Activated CD8-positive, alpha-beta memory T cell treated with anti-CD3 and anti-CD28 coated beads, Interleukin-2, amount 50 U/mL, for 1 hour (primary cell): ENCODE results near the gene OS9.

Experiments used
- DNase-seq: peaks from one replicate; pipeline ENCODE4 v3.0.0-alpha.2; 2020; ENCODE audit errors: extremely low read depth

OS9 gene

GRCh38 chr12:57723630-57723962 lies 29.7 kb downstream of the OS9 start:
- DNase-seq: no peak

DNA sequence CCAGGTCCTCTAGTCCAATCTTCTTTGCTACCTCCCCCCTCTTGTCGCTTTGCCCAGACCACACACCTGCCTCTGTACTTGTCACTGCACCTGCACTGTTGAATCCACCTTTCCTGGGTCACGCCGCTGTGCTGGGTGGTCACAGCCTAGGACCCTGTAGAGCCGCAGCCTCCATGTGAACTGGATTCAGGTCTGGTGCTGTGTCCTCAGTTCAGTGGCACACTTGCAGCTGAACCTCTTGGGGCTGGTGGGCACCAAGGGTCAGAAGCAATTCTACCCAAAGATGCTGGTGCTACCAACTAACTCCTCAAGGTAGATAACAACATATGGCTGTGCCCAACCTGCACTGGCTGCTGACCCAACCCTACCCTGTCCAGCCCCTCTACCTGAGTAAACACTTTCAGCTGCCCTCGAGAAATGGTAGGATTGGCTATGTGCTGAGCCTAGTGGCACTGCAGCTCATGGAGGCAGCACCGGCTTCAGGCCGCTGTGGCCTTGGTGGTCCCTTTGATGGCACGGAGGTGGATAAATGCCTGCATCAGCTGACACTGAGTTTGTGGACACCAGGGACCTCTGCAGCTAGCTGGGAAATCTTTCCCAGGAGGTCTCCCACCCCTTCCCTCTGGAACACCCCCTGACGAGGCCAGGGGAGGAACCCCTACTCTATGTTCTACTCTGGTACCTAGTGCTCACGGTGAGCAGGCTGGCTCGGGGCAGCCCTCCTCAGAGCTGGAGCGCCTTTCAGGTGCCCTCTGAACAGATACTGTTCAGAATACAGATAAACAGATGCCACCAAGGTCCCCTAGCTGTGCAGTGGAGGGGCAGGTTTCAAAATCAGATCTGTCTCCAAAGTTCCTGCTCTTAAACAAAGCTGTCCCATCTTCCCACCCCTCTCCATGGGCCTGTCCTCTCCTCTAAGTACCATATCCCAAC lies 30.3 kb downstream of the OS9 start:
- no peak for DNase-seq

- no peak for DNase-seq
These were observed 31.2 kb downstream of the OS9 start for GRCh38 chr12:57724936-57725740.

- DNase-seq: no peak
These were observed 31.9 kb downstream of the OS9 start for GRCh38 chr12:57725851-57726150.

- DNase-seq: no peak
These were observed 32.4 kb downstream of the OS9 start for GRCh38 chr12:57726151-57726883.

- no peak for DNase-seq
These were observed 33.2 kb downstream of the OS9 start for GRCh38 chr12:57726884-57727757.

DNA sequence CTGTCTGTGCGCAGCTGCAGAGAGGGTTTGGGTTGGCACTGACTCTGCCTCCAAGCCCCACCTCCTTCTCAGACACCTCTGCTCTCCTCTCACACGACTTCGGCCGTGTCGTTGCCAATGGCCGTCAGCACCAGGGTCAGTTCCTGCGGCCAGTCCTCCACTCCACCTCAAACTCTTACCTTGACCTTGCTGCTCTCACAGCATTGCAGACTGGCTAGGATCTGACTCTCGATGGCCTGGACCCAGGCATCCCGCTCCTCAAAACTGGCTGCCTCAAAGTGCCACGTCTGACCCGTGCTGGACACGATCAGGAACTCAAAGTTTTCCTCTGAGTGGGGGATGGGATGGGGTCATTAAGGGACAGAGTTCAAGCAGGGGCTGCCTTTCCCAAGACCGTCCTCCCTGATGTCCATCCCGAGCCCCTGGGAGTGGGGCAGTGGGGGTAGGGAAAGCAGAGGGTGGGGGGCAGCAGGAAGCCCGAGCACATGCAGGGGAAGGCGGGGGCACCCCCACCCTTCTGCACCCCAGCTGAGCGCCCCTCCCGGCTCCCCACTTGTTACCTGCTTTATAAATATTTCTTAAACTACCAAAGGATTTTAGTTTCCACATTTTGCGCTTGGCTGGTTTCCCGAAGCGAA lies 33.9 kb downstream of the OS9 start:
- DNase-seq: no peak

GRCh38 chr12:57729321-57729844 lies 35.5 kb downstream of the OS9 start:
- DNase-seq: no peak

GRCh38 chr12:57730336-57731067 lies 36.6 kb downstream of the OS9 start:
- no peak for DNase-seq

DNA sequence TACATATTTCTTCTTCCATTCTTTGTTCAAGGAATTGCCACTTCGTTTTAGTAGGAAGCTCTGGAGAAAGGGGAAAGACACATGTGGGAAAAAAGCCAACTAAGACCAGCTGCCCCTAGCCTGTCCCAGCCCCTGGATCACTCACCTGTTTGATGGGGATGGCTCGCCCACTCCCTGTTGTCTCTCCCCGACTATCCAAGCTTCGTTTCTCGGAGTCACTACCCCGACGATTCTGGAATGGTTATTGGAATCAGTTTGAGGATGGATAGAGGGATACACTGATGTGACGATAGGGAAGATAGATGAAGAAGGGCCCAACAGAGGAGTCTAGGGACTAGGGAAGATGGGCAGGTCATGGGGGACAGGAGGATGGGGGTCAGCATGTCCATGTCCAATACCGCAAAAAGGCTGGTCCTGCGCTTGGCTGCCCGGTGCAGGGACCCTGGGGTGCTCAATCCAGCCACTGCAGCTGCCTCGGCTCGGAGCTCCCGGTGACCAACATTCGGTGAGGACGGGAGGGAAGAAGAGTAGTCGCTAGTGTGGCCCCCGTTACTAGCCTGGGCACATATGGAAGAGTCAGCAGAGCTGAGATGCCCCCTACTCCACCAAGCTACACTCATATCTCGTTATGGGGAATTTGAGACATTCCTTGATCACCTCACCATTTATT lies 37.6 kb downstream of the OS9 start:
- DNase-seq: no peak

DNA sequence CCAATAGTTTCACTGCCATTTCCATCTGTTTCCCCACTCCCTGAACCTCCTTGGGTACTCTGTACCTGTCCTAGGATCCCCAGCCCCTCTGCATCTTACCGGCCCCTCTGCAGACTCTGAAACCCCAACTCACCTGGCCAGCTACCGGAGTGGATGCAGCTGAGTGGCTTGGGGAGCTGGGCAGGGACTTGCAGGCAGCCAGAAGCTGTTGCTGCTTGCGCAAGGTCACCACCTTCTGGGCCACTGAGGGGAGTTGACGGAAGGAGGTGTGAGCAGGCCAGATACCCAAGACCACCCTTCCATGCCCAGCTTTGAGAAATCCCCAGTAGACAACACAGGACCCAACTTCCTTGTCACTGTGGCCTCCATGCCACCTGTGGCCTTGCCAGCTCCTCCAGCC lies 38.3 kb downstream of the OS9 start:
- DNase-seq: no peak

DNA sequence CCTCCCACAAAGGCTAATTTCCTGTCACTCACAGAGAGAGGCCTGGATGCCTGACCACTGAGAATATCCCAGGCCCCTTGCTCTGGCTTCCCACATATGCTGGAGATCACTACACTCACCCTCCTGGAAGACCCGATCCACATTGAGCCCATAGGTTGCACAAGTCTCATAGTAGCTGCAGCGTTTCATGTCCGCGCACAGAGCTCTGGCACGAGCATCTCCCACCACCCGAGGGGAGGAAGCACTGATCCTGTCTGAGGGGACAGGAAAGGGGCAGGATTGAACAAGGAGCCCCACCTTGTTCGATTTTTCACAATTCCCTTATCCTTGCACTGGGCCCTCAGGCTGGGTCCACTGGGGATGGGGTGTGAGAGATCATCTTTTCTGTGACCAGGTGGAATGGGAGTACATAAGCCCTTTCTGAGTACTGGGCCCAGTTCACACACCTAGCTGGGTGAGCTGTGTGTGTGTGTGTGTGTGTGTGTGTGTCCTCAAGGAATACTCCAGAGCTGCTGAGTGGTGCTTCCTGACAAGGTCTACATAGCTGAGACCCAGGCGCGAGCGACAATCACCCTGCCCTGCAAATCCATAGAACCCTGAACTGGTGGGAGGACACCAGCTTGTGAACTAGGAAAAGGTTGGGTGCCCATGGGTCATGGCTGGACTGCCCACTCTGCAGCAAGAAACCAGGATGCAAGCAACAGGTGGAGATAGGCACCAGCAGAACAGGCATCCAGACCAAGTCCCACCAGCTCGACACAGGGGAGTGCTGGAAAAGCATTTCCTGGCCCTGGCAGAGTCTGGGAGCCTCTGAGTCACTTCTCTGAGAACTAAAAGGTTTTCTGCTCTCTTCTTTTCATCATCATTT lies 39.0 kb downstream of the OS9 start:
- no peak for DNase-seq

- no peak for DNase-seq
These were observed 40.0 kb downstream of the OS9 start for GRCh38 chr12:57733928-57734327.

DNA sequence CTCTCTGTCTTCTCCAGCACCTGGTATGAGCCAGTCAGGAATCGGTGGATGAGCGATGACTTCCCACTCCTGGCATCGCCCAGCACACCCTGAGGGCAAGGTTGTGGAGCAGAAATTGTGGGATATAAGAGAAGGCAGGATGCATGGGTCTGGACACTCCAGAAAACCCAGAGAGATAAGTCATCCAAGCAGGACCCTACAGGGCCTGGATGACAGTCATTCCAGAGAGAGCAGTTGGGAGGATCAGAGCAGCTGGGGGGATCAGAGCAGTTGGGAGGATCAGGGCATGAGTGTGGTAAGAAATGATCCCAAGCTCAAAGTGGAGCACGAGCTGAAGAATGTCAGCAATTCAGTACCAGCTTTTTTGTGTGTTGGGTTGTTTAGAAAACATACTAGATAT lies 40.7 kb downstream of the OS9 start:
- no peak for DNase-seq

DNA sequence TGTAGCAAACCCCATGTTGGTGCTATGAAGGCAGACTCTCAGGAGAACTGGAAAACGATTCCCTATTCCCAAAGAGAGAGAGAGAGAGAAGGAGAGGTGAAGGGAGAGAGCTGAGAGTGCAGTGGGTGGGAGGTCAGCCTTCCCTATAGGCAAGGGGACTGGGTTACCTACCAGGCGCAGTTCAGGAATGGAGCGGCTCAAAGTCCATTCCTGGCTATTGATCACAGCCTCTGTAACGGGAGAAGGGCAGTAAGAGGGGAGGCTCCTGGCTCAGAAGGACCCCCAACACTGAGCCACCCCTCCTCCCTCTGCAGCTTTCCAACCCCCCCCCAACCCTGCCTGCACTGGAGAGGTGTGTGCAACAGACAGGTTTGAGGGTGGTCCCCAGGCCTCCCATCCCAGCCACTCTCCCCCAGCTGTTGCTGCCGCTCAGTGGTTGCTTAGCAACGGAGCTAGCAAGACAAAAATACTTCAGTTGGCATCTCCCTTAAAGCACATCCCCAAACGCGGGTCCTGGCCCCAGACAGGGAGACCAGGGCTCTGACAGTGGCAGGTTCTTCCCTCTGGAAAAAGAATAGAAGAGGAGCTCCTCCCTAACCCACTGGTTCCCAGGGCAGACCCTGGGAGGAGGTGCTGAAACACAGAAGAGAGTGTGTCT lies 41.4 kb downstream of the OS9 start:
- no peak for DNase-seq

GRCh38 chr12:57735952-57736740 lies 42.2 kb downstream of the OS9 start:
- no peak for DNase-seq

DNA sequence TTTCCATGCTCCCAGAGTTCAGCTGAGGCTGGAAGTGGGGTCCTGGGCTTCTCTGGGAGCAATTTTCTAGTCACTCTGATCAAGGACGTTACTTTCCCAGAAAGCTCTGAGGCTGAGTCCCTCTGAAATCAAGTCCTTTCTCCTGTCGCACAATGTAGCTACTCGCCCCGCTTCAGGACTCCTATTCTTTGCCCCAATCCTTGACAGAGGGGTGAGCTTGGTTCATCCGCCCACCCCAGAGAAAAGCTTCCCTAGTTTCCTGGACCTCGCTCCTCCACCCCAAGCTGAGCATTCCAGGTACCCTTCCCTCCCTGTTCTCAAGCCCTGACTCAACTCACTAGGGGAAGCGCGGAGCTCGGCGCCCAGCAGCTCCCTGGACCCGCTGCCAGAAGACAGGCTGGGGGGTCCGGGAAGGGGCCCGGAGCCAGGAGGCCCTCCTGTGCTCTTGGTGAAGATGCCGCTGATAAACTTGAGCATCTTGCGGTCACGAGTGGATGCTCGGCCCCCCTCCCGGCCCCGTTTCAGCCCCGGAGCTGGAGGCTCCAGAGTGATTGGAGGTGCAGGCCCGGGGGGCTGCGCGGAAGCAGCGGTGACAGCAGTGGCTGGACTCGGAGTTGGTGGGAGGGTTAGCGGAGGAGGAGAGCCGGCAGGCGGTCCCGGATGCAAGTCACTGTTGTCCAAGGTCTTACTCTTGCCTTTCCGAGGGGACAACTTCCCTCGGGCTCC lies 43.0 kb downstream of the OS9 start:
- DNase-seq: no peak
